ENCODE measurements around the gene NEU4. TPM values are rescaled to one million over a fixed set of nuclear protein-coding genes. Genes with fewer than 3 reads are reported as not detected.

Gene NEU4
- total RNA-seq, 1 experiment from 2014 or later: 0.24 TPM

- no peak for DNase-seq (ENCODE audit: low read depth)
- in situ Hi-C loops (cut with HindIII; ENCODE audit: low pct_unique_long_range_greater_than_20kb, low sequenced_read_pairs): no loop called here
These were observed 57.2 kb downstream of the NEU4 start for GRCh38 chr2:241865957-241866789.

Other genes with a start within 250 kb of the NEU4 start
- 74.7 and 87.0 TPM in 2 replicates for gene THAP4, start 172.0 kb upstream of the NEU4 start, total RNA-seq (2014; rRNA removed; shearing (Covaris generic); ENCODE audit: low replicate concordance)
- gene ATG4B, start 171.5 kb upstream of the NEU4 start, total RNA-seq (2014; rRNA removed; shearing (Covaris generic); ENCODE audit: low replicate concordance): 68.3 and 77.2 TPM in 2 replicates
- 93.0 and 140 TPM in 2 replicates for gene DTYMK, start 122.4 kb upstream of the NEU4 start, total RNA-seq (2014; rRNA removed; shearing (Covaris generic); ENCODE audit: low replicate concordance)
- gene ING5, start 107.2 kb upstream of the NEU4 start, total RNA-seq (2014; rRNA removed; shearing (Covaris generic); ENCODE audit: low replicate concordance): 31.9 and 41.0 TPM in 2 replicates
- 14.0 and 14.2 TPM in 2 replicates for gene D2HGDH, start 74.6 kb upstream of the NEU4 start, total RNA-seq (2014; rRNA removed; shearing (Covaris generic); ENCODE audit: low replicate concordance)
- not detected in 2 replicates for gene GAL3ST2, start 32.4 kb upstream of the NEU4 start, total RNA-seq (2014; rRNA removed; shearing (Covaris generic); ENCODE audit: low replicate concordance)
- not detected in 2 replicates for gene PDCD1, start 49.7 kb downstream of the NEU4 start, total RNA-seq (2014; rRNA removed; shearing (Covaris generic); ENCODE audit: low replicate concordance)
- not detected in 2 replicates for gene RTP5, start 60.5 kb downstream of the NEU4 start, total RNA-seq (2014; rRNA removed; shearing (Covaris generic); ENCODE audit: low replicate concordance)